GM18909 (cell line): ENCODE results near the gene BMS1.
"Not testable (repeated sequence)": the region's sequence is repeated elsewhere in the genome, so short reads cannot be mapped to it uniquely, and the experiment has no call there.

Experiments used
- ATAC-seq: cut with Tn5 transposase; IDR thresholded peaks from one replicate; pipeline ENCODE4 v1.9.1; 2021; ENCODE audit warnings: mild to moderate bottlenecking; ENCODE audit not compliant: unreplicated experiment, poor library complexity

BMS1 gene, protein sequence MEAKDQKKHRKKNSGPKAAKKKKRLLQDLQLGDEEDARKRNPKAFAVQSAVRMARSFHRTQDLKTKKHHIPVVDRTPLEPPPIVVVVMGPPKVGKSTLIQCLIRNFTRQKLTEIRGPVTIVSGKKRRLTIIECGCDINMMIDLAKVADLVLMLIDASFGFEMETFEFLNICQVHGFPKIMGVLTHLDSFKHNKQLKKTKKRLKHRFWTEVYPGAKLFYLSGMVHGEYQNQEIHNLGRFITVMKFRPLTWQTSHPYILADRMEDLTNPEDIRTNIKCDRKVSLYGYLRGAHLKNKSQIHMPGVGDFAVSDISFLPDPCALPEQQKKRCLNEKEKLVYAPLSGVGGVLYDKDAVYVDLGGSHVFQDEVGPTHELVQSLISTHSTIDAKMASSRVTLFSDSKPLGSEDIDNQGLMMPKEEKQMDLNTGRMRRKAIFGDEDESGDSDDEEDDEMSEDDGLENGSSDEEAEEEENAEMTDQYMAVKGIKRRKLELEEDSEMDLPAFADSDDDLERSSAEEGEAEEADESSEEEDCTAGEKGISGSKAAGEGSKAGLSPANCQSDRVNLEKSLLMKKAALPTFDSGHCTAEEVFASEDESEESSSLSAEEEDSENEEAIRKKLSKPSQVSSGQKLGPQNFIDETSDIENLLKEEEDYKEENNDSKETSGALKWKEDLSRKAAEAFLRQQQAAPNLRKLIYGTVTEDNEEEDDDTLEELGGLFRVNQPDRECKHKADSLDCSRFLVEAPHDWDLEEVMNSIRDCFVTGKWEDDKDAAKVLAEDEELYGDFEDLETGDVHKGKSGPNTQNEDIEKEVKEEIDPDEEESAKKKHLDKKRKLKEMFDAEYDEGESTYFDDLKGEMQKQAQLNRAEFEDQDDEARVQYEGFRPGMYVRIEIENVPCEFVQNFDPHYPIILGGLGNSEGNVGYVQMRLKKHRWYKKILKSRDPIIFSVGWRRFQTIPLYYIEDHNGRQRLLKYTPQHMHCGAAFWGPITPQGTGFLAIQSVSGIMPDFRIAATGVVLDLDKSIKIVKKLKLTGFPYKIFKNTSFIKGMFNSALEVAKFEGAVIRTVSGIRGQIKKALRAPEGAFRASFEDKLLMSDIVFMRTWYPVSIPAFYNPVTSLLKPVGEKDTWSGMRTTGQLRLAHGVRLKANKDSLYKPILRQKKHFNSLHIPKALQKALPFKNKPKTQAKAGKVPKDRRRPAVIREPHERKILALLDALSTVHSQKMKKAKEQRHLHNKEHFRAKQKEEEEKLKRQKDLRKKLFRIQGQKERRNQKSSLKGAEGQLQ

DNA sequence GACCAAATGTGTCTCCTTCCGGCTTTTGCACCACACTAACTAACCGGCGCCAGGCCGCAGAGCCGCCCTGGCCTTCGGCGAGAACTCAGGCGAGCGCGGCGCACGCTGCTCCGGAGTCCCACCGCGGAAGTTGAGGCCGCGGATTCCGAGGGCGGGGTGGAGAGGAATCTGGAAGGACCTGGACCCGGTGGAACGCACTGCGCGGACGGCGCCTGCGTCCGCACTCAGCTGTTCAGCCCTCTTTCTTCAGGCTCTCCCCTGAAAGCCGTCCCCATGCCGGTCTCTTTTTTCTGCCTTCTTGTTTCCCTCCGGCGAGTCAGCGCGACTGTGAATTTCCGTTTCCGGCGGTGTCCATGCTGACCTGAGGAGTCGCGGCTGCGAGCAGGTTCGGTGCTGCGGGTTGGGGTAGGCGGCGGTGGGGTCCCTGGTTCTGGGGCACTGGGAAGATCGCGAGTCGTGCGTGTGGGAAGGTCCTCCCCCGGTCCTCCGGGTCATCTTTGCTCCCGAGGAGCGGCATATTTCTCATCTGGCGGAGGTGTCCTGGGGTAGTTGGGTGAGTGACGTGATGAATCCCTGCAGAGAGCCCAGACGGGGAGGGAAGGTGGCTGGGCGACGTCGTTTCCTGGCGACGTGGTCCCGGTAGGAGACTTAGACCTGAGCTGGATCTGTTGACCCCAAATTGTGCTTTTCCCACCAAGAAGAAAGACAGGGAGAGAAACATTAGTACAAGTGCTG lies at the start of gene BMS1:
Gene BMS1 (plus strand): TSS at position 350 of the 735 bp plus-strand sequence. CDS start 1,600 bp downstream, outside the sequence.
- ATAC-seq, result peak; percentile 97

DNA sequence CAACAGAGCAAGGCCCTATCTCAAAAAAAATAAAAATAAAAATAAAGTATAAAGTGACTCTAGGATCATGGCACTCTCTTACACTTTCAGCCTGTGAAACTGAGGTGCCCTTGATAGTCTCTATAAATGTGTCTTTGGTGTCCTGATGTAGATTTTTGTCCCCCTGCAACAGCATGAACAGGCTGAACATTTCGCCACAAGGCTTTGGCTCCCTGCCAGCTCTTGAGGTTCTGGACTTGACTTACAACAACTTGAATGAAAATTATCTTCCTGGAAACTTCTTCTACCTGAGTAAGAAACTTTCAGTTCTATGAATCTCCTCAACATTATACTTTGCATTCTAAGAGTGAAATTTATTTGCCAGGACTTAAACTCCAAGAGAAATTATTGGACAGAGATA lies 48.1 kb upstream of the BMS1 start:
- no peak for ATAC-seq

DNA sequence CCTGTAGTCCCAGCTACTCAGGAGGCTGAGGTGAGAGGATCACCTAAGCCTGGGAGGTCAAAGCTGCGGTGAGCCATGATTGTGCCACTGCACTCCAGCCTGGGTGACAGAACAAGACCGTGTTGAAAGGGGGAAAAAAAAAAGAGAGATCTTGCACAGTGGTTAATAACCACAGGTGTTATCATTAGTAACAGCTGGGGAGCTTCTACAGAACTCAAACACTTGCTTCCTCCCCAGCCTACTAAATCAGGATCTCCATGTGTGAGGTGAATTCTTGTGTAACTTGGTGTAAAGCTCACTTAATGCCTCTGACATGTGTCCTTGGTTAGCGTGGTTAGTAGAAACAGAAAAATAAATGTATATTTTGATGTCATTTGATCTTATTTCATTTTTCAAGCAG lies 43.9 kb upstream of the BMS1 start:
- ATAC-seq, result no peak

DNA sequence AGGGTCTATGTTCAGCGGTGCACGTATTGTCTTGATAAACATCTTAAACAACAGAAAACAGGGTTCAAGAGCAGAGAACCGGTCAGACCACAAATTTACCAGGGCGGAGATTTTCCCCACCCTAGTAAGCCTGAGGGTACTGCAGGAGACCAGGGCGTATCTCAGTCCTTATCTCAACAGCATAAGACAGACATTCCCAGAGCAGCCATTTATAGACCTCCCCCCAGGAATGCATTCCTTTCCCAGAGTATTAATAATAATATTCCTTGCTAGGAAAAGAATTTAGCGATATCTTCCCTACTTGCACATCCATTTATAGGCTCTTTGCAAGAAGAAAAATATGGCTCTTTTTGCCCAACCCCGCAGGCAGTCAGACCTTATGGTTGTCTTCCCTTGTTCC lies 41.1 kb upstream of the BMS1 start:
- not testable (repeated sequence) for ATAC-seq

DNA sequence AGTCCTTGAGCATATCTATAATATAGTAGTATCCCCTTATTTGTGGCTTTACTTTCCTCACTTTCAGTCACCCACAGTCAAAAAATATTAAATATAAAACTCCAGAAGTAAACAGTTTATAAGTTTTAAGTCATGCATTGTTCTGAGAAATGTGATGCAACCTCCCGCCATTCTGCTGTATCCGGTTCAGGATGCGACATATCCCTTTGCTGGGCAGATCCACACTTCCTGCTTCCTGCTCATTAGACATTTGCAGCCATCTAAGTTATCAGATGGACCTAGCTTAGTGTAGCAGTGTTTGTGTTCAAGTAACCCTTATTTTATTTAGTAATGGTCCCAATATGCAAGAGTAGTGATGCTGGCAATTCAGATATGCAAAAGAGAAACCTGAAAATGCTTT lies 38.9 kb upstream of the BMS1 start:
- ATAC-seq, result no peak

DNA sequence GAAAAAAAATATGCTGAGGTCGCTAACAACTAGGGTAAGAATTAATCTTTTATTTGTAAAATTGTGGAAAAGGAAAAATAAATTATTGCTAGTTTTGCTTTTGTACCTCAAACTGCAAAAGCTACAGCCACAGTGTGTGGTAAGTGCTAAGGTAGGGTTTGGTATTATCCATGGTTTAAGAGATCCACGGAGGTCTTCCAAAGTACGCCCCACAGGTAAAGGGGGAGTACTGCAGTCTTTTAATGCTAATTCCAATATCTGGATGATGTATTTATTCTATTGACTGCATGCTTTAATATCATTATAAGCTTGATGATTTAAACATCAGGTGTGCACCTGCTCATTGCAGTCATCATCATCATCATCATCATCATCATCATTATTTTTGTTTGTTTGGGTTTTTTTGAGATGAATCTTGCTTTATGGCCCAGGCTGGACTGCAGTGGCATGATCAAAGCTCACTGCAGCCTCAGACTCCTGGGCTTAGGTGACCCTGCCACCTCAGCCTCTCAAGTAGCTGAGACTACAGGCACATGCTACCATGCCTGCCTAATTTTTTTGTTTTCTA lies 38.4 kb upstream of the BMS1 start:
- ATAC-seq, result no peak

DNA sequence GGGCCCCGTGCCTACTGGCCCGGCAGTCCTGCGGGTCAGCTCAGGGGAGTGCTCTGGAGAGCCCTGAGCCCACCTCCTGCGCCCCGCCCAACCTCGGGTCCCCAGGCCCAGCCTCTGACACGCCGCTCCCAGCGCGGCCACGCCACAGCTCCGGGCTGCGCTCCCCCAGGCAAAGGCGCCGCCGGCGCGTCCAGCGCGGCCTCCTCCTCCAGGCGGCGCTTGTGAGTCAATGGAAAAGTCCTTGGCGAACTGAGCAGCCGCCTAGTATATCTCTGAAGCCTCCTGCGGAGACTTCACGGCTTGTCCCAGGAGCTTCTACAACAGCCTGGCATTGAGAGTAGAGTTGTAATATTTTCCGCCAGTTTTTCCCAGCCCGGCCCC lies 29.5 kb upstream of the BMS1 start:
- peak; percentile 83 for ATAC-seq

DNA sequence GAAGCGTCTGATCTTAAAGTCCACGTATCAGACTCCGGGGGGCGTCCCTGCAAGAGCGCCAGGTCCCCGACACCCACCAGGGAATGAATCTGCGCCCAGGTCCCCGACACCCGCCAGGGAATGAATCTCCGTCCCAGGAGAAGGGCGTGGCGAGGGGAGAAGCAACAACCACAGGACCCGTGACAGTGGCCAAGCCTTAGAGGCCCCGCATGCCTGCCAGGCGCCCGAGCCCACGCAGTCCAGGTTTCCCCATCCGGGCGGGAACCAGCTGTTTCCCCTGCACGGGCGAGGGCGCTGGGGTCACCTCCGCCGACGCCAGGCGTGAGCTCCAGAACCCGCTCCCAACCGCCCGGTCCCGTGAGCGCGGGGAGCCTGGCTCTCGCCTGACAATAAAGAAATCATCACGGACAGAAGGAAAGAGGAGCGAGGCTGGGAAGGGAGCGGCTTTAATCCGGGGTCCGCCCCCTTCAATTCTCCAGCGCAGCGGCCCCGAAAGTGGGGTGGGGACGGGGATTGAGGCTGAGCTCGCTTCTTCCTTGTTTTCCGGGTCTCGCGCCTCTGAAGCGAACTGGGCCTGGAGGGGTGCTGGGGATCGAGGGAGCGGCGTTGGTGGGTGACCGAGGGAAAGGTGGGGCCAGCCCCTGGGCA lies 29.0 kb upstream of the BMS1 start:
- ATAC-seq, result no peak

DNA sequence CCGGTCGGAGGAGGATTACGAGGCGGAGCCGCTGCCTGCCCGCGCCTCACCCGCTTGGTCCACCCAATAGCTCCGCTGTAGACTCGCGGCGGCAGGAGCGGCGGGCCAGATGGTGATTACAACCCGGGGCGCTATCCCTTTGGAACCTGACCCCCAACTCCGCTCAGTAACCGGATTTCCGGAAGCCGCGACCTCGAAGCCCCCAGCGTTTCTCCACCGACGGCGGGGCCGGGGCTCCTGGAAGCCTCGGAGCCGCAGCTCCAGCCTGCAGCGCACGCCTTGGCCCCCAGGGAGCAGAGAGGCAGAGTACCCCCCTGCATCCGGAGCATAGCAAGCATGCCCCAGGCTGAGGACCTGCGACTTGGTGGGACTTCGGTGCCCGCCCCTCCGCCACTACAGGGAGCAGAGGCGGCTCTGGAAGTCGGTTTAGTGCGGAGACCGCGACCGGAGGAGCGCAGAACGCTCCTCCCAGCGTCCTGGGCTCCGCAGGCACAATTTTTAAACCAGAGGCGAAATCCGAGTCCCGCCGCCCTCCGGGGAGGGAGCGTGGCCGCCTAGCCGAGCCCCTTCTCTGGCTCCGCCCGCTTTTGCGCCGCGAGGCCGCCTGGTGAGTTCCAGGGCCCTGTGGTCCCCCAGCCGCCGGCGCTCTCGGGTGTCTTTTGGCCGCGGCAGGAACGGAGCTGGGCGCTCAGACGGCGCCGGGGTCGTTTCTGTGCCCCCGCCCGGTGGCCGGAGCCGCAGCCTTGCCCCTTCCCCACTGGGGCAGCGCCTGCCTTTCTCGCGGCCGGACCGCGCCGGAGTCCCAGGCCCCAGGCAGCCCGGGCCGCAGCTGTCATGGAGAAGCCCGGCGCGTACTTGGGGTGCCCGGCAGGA lies 28.2 kb upstream of the BMS1 start:
- peak; percentile 35 for ATAC-seq

DNA sequence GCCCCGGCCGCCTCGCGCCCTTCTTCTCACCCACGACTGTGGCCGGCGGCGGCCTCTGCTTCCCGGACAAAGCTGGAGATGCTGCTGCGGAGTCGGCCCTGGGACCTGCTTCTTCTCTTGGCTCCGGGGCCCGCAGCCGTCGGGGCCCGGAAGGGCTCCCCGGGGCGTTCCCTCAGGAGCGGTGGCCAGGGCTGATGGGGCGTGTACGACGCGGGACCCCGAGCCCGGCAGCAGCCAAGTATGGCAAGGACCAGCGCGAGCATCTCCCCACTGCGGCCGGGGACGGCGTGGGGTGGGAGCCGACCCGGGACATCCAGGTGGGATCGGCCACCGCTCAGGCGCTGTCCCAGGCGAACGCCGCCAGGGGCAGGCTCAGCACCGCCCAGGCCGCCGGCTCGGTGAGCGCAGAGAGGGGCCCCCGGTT lies 27.6 kb upstream of the BMS1 start:
- no peak for ATAC-seq

DNA sequence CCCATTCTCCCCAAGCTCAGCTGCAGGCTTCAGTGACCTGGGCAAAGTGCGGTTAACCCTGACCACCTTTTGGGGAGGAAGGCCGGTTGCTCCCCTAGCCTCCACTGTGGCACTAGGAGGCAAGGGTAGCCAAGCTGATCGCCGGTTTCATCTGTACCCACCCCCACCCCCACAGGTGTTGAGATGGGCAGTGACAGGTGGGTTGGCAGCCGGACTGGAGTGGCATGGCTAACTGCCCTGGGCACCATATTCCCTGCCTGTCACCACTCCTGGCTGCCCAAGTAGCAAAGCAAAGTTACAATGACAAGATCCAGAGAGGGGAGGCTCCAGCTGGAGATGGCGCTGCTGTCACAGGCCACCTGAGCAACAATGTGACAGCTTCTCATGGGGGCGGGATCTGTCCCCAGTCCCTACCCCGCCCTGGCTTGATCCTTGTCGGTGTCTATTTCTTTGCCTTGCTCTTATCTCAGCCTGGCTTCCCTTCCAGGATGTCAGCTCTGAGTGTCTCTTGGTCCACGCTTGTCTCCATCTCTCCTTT lies 27.0 kb upstream of the BMS1 start:
- no peak for ATAC-seq

DNA sequence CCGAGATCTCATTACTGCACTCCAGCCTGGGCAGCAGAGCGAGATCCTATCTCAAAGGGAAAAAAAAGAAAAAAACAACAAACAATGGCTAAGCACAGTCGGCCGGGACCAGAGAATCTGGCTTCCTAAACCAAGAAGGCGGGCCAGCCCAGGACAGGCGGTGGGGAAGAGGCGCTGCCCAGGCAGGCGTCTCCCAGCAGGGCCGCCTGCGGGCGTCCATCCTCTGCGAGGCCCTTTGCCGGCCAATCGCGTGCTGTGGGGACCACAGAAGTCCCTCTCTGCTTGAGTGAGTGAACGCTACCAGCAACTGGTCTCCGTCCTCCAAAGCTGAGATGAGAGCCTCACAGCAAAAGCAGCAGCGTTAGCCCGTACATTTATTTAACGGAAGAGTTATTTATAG lies 14.7 kb upstream of the BMS1 start:
- ATAC-seq, result no peak

DNA sequence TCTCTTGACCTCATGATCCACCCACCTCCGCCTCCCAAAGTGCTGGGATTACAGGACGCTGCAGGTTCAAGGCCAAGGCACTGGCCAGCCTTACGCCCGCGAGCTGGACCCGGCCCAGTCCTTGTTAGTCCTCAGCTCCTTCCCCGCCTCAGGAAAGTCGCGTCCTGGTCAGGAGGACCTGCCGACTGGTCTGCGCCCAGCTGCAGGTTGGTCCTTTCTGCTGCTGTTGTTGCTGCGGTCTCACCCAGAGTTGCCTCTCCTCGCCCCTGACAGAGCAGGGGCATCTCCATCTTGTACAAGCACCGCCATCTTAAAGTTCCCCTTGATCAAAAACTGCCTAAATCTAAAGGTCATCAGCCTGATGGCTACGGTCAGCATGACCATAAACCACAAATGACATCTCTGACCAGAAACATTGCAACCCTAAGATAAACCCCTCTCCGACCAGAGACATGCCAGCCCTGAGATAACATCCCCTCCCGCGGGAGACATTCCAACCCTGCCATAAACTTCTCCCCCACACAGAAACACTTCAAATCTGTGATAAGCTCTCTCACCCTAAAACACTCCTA lies 13.9 kb upstream of the BMS1 start:
- ATAC-seq, result no peak

DNA sequence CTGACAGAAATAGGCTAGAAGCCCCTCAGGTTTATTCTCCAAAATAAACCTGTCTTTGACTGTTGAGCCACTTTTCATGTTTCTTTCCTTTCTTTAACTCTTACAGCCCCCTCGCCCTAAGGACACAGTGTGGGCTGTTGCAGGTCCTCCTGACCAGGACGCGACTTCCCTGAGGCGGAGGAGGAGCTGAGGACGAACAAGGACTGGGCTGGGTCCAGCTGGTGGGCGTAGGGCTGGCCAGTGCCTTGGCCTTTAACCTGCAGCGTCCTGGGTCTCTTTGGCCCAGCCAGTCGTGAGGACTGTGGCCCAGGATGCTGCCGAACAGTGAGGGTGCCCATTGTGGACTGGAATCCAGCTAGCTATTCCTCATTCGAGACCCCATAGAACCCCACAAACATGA lies 13.4 kb upstream of the BMS1 start:
- no peak for ATAC-seq

DNA sequence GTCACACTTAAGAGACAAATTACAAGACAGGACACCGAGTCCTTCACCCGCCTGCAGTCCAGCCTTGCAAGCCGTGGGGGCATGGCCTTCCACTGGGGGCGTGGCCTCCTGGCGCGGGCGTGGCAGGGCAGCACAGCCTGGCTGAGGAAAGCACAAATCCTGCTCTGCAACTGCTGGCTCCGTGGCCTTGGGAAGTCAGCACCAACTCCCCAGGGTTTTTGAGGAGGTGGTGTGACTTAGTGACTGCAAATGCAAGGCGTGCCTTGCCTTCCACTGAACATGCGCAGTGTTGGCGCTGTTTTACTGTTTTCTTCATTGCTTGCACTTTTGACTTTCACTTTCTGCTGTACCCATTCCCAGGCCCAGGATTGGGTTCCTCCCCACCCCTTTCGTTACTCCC lies 12.9 kb upstream of the BMS1 start:
- ATAC-seq, result no peak

DNA sequence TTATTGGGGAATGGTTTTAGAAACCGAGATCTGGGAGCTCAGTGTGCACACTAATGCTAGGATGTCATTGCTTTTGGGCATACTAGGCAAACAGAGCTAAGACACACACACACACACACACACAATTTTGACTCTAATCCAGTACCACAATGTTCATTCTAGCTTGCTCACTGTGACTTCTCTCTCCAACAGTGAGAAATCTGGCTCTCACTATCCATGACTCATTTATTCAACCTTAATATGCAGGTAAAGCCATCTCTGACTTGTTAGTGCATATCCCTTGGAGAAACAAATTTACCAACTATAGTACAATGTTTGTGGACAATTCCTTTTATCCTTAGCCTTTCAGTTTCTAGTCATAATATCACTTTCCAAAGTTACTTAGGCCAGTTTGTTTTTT lies 5.9 kb upstream of the BMS1 start:
- no peak for ATAC-seq

DNA sequence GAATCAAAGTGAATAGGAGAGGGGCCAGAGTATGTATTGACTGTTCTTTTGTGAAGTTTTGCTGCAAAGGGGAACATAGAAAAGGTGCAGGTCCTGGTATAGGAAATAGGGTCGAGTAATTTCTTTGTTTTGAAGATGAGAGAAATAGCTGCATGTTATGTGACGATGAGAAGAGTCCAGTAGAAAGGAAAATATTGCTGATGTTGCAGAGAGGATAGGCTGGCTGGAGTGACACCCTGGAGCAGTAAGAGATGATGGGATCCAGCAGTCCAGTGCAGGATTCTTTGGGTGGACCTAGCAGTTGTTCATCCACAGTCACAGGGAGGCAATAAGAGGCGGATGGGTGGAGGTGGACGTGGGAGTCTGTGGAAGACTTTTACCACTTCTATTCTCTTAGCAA lies 2.1 kb upstream of the BMS1 start:
- ATAC-seq, result no peak
